HepG2 (cell line): ENCODE data around the gene PDE6C. TPM values are rescaled to one million over a fixed set of nuclear protein-coding genes. Genes with fewer than 3 reads are reported as not detected.

Experiments used
- ATAC-seq: fragments of 200-7000 bp; cut with Tn5 transposase; 3 replicates; pipeline ENCODE4 v1.9.1; 2020; ENCODE audit warnings: mild to moderate bottlenecking, moderate library complexity
- BruUV-seq: library from RNA; stranded (reverse); fragments of 400-500 nt; replicated peaks from 2 replicates; lab custom pipeline; 2021; lab: Mats Ljungman, UMichigan
- CTCF ChIA-PET: fragments of 300-600 bp; formaldehyde crosslinking; extraction: SDS; loops from one replicate; lab custom pipeline; 2021; ENCODE audit warnings: low total read pairs, inconsistent platforms, low intra/inter-chr PET ratio; lab: Yijun Ruan, JAX
- POLR2A ChIA-PET: fragments of 350-600 bp; sonication (Branson Sonifier 250); formaldehyde crosslinking; loops from one replicate; lab custom pipeline; 2020; ENCODE audit warnings: antibody characterized with exemption, inconsistent platforms; lab: Yijun Ruan, JAX
- DNase-seq: peaks from one replicate; pipeline ENCODE4 v3.0.0-alpha.2; 2015; ENCODE audit warnings: low spot score
- FAIRE-seq: peaks from 3 replicates; lab custom pipeline; 2011; peaks lifted over from hg19 to GRCh38; lab: Jason Lieb, UNC
- H2AFZ ChIP-seq: one replicate; pipeline ENCODE4 v1.6.1; 2011; ENCODE audit warnings: low read length, inconsistent platforms
- H3K27ac ChIP-seq: fragments of 300-600 bp; 3 replicates; pipeline ENCODE4 v1.8.0; 2011; ENCODE audit warnings: mixed run types, mild to moderate bottlenecking, mixed read lengths, low read length, inconsistent platforms; ENCODE audit not compliant: insufficient read depth; ENCODE audit errors: extremely low read length
- H3K27me3 ChIP-seq, 2 experiments: fragments of 200-600 bp in 1 of 2; 2 replicates in 1 of 2; 3 replicates in 1 of 2; pipeline versions ENCODE4 v1.6.0 to v1.8.0; 2011; ENCODE audit warnings: low read length in 2 of 2, mild to moderate bottlenecking in 2 of 2, moderate library complexity in 2 of 2, inconsistent platforms in 1 of 2; ENCODE audit not compliant: insufficient read depth in 2 of 2, control insufficient read depth in 1 of 2
- H3K36me3 ChIP-seq, 2 experiments: fragments of 200-600 bp in 1 of 2; replicated peaks in 1 of 2; 2 replicates in 1 of 2; 3 replicates in 1 of 2; pipeline versions ENCODE4 v1.5.1 to v1.8.0; 2011; ENCODE audit warnings: low read length in 2 of 2, inconsistent platforms in 1 of 2; ENCODE audit not compliant: insufficient read depth in 2 of 2, control insufficient read depth in 1 of 2
- H3K4me1 ChIP-seq: 2 replicates; pipeline ENCODE4 v1.5.1; 2012; ENCODE audit warnings: low read length, inconsistent platforms; ENCODE audit not compliant: insufficient read depth
- H3K4me2 ChIP-seq: 2 replicates; pipeline ENCODE4 v1.6.0; 2011; ENCODE audit warnings: low read depth, low read length, inconsistent platforms
- H3K4me3 ChIP-seq, 3 experiments: fragments of 200-600 bp in 1 of 3; sonication (generic), shearing (Covaris generic) in 1 of 3; replicated peaks in 1 of 3; 2 replicates each; pipeline ENCODE4 v1.5.1; 2011 to 2016; ENCODE audit warnings: low read length in 3 of 3, inconsistent platforms in 2 of 3, low read depth in 2 of 3, mild to moderate bottlenecking in 2 of 3, control low read depth in 1 of 3, mixed read lengths in 1 of 3; ENCODE audit not compliant: insufficient read depth in 1 of 3
- H3K79me2 ChIP-seq: one replicate; pipeline ENCODE4 v1.6.1; 2011; ENCODE audit warnings: low read length, inconsistent platforms; ENCODE audit not compliant: insufficient read depth
- H3K9ac ChIP-seq: 2 replicates; pipeline ENCODE4 v1.6.0; 2011; ENCODE audit warnings: mild to moderate bottlenecking, low read depth, low read length, inconsistent platforms; ENCODE audit not compliant: insufficient read depth
- H3K9me3 ChIP-seq: 2 replicates; pipeline ENCODE4 v1.5.1; 2012; ENCODE audit warnings: mild to moderate bottlenecking, low read length
- H4K20me1 ChIP-seq: 2 replicates; pipeline ENCODE4 v1.6.0; 2011; ENCODE audit warnings: inconsistent platforms, mild to moderate bottlenecking, low read length, moderate library complexity; ENCODE audit not compliant: insufficient read depth
- RNF219 ChIP-seq: sonication (generic); formaldehyde crosslinking; IDR thresholded peaks from 2 replicates; pipeline ENCODE4 v1.5.0; 2020; ENCODE audit warnings: mild to moderate bottlenecking, missing genetic modification reagents
- TRAFD1 ChIP-seq: sonication (generic); formaldehyde crosslinking; IDR thresholded peaks from 2 replicates; pipeline ENCODE4 v1.5.1; 2020; ENCODE audit warnings: missing genetic modification reagents, mild to moderate bottlenecking, borderline replicate concordance
- WGBS: methylation state at CpG from one replicate; pipeline ENCODE4 v1.1.6; 2017; ENCODE audit warnings: low lambda C conversion rate; 5-methylcytosine and 5-hydroxymethylcytosine counted together
- in situ Hi-C: cut with HindIII; loops from 2 replicates; pipeline ENCODE4 v1.10.0; 2017; ENCODE audit warnings: low pct_unique_long_range_greater_than_20kb; ENCODE audit not compliant: extremely low pct_ligation_motif_present
- intact Hi-C: fragments of 100-400 bp; cut with micrococcal nuclease; formaldehyde crosslinking; loops from one replicate; pipeline ENCODE4 v1.10.0; 2022; ENCODE audit not compliant: unreplicated experiment
- polyA plus RNA-seq, 8 experiments: library from polyadenylated mRNA; depleted of rRNA in 3 of 8; stranded (reverse) in 7 of 8; unstranded in 1 of 8; fragments of >200 nt; fragmentation: Illumina TruSeq in 4 of 8; extraction: Trizol in 4 of 8; gene quantifications; 2 replicates each; pipeline versions ENCODE4 v1.2.1 to v1.2.3, GENCODE V29; 2011 to 2016; ENCODE audit warnings: low read depth in 4 of 8, missing spikeins in 1 of 8, mixed read lengths in 1 of 8; ENCODE audit not compliant: insufficient read depth in 1 of 8
- total RNA-seq, 5 experiments: library from RNA; depleted of rRNA; stranded (reverse); fragments of >200 nt; fragmentation: Illumina TruSeq; extraction: Trizol; gene quantifications; 2 replicates each; pipeline ENCODE4 v1.2.3, GENCODE V29; 2016; ENCODE audit warnings: low read depth in 1 of 5

Gene PDE6C
- total and polyA plus RNA-seq, 2 of the 13 experiments (the other 11 are each of a cell fraction or from before 2014, with no cell fraction given) = 0.64 TPM; not detected in 1

GRCh38 chr10:93629647-93630305 lies 17.4 kb downstream of the PDE6C start (continued):
- TF ChIP-seq RNF219 (CRISPR knock-in tag) = no peak

- FAIRE-seq (no peak), ATAC-seq (peak; percentile 50; the same call in 2 of the 3 replicates), DNase-seq (no peak)
- TF ChIP-seq TRAFD1 = no peak
- Histone ChIP-seq H3K4me2 (0 out of 2 replicates have a peak overlapping the region, but pooled peaks have one; percentile 26), H4K20me1 (no peaks in the 10 kb centered on the region), H3K4me1 (no peaks in the 10 kb centered on the region), H2AFZ (no peak overlapping the region), H3K27me3 (peaks cover 0 to 18% of the 10 kb centered on the region in 2 experiments; a peak in 4 of 5 replicates), H3K27ac (no peak overlapping the region), H3K36me3 (no peaks in the 10 kb centered on the region), H3K9ac (no peak overlapping the region), H3K4me3 (no peak overlapping the region), H3K79me2 (no peaks in the 10 kb centered on the region), H3K9me3 (no peaks in the 10 kb centered on the region)
- ChIA-PET POLR2A (no interaction called here), CTCF (no interaction called here)
- in situ Hi-C loops = no loop called here
- BruUV-seq = no TSS peak
- intact Hi-C loops = no loop called here
- 54% methylated on average over 13 of the region's 15 CpGs for WGBS
Measured at GRCh38 chr10:93630625-93631557, 18.6 kb downstream of the PDE6C start.
